Measurements from ENCODE around the gene CELSR3. TPM values are rescaled to one million over a fixed set of nuclear protein-coding genes. Genes with fewer than 3 reads are reported as not detected.
A peak's percentile ranks its signal among the peaks of the same experiment; 100 is the strongest.

CELSR3 gene
- total and polyA plus RNA-seq, 7 donors = under 0.01 to 2.5 (median 0.36) TPM

DNA sequence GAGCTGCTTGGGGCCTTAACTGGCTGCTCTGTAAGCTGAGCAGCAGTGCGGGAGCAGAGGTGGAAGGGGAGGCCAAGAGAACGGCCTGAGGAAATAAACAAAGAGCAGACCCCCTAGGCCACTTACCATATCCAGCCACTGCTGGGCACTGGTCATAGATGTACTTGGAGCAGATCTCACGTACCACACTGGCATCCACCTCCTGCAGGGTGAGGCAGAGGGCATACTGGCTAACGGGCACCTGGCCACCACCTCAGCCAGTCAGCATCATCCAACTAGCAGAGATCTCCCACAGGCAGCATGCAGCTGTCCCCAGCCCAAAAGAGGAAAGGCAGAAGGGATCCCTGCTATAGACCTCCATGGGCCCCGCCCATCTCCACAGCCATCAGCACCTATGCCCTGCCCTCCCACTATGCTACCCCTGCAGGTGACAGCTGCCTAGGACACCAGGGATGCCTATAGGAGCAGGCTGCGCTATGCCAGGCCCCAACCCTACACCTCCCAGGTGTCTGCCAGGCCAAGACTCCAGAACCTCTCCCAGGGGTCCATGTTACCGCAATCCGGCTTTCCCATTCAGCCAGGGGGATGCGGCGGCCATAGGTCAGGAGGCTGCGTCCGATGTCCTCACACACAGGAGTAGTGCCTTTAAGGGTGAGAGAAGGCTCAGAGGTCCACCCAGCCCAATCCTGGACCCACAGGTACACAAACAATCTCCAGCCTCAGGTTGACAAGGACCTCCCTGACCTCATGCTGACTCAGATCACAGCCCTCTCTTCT is 63.0 kb downstream of the CELSR3 start:
- Histone ChIP-seq H3K36me3 (peaks cover 45 to 63% (median 55%) of the 10 kb centered on the region in 4 donors), H3K4me3 (no peak overlapping the region), H3K27ac (peak overlapping the region; percentile 56 to 89 (median 80)), H3K4me1 (peaks cover 0 to 42% (median 33%) of the 10 kb centered on the region in 4 donors), H3K9me3 (no peaks in the 10 kb centered on the region), H3K27me3 (peaks cover 0 to 3% (median 0%) of the 10 kb centered on the region in 3 donors)
- 95 to 96% methylated on average over 12 of the region's 12 CpGs for WGBS, 2 donors
- no peak for TF ChIP-seq POLR2AphosphoS5 (IDR thresholded peaks at IDR 0.05)
- TF ChIP-seq EP300 (IDR thresholded peaks at IDR 0.05) = no peak
- TF ChIP-seq, protein P1, sequence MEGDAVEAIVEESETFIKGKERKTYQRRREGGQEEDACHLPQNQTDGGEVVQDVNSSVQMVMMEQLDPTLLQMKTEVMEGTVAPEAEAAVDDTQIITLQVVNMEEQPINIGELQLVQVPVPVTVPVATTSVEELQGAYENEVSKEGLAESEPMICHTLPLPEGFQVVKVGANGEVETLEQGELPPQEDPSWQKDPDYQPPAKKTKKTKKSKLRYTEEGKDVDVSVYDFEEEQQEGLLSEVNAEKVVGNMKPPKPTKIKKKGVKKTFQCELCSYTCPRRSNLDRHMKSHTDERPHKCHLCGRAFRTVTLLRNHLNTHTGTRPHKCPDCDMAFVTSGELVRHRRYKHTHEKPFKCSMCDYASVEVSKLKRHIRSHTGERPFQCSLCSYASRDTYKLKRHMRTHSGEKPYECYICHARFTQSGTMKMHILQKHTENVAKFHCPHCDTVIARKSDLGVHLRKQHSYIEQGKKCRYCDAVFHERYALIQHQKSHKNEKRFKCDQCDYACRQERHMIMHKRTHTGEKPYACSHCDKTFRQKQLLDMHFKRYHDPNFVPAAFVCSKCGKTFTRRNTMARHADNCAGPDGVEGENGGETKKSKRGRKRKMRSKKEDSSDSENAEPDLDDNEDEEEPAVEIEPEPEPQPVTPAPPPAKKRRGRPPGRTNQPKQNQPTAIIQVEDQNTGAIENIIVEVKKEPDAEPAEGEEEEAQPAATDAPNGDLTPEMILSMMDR (IDR thresholded peaks at IDR 0.05) = no peak
- TF ChIP-seq POLR2A (IDR thresholded peaks at IDR 0.05) = no peak
- DNase-seq = no peak
- intact Hi-C loops (cut with DNase I) = no loop called here

DNA sequence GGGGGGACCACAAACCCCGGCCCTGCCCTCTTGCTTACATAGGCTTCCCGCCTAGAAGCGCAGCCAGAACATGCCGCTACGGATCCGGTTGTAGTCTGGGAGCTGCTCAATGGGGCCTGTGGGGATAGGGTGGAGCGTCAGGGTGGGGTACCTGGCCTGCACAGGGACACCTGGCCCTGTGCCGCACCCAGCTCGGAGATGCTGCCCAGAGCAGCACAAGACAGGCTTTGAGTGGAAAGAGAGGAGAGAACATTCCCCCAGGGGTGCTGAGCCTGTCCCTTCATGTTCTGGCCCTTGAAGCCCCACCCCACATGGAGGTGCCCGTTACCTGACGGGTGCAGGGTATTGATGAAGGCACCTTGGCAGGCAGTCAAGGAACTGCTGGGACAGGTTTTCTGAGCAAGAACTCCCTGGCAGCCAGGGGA is 63.6 kb downstream of the CELSR3 start:
- Histone ChIP-seq H3K9me3 (no peaks in the 10 kb centered on the region), H3K27me3 (peaks cover 0 to 9% (median 5%) of the 10 kb centered on the region in 3 donors), H3K4me1 (peaks cover 0 to 48% (median 39%) of the 10 kb centered on the region in 4 donors), H3K4me3 (no peak overlapping the region), H3K27ac (peak overlapping the region; percentile 56 to 89 (median 80)), H3K36me3 (peaks cover 39 to 56% (median 49%) of the 10 kb centered on the region in 4 donors)
- intact Hi-C loops (cut with DNase I) = no loop called here
- WGBS, 2 donors = 44 to 76% methylated on average over 11 of the region's 11 CpGs
- TF ChIP-seq, protein P1 (IDR thresholded peaks at IDR 0.05) = no peak
- TF ChIP-seq POLR2A (IDR thresholded peaks at IDR 0.05) = no peak
- TF ChIP-seq POLR2AphosphoS5 (IDR thresholded peaks at IDR 0.05) = no peak
- TF ChIP-seq EP300 (IDR thresholded peaks at IDR 0.05) = no peak
- no peak for DNase-seq

DNA sequence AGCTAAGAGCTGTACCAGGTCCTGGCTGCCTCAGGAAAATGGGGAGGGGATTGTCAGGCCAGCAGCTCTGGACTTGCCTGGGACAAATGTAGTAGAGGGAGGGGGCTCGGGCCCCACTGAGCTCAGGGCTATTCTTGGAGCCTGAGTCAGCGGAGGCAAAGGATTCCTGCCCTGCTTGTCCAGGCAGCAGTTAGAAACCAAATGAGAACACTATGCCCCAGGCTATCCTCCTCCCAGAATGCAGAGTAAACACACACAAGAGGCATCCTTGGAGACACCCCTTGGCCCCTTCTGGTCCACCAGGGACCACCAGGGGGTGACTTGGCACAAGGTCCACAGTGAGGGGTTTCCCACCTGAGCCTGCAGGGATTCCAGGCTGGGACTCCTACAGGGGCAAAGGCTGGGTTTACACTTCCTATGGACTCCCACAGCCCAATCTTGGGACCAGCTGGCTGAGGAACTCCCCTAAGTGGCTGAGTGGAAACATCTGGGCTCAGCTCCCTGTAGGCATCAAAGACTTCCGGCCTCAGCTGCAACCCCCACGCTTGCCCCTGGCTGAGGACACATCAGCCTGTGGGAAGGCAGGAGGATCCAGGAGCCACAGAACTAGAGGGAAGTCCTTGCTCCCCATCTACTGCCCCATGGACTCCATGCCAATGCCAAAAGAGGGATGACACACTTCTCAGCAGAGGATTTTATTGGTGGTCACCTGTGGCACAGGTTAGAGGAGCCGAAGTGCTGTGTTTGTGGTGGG is 64.2 kb downstream of the CELSR3 start:
- intact Hi-C loops (cut with DNase I) = no loop called here
- Histone ChIP-seq H3K36me3 (peaks cover 33 to 51% (median 44%) of the 10 kb centered on the region in 4 donors), H3K4me3 (no peak overlapping the region), H3K4me1 (peaks cover 0 to 49% (median 39%) of the 10 kb centered on the region in 4 donors), H3K9me3 (no peaks in the 10 kb centered on the region), H3K27ac (peak overlapping the region; percentile 56 to 89 (median 80)), H3K27me3 (peaks cover 0 to 12% (median 5%) of the 10 kb centered on the region in 3 donors)
- 62 to 70% methylated on average over 5 of the region's 5 CpGs for WGBS, 2 donors
- TF ChIP-seq, protein P1 (IDR thresholded peaks at IDR 0.05) = no peak
- TF ChIP-seq POLR2AphosphoS5 (IDR thresholded peaks at IDR 0.05) (peak in 2 of 4 donors; percentile 44 to 52), EP300 (IDR thresholded peaks at IDR 0.05) (peak in 1 of 4 donors; percentile 12)
- DNase-seq = no peak

DNA sequence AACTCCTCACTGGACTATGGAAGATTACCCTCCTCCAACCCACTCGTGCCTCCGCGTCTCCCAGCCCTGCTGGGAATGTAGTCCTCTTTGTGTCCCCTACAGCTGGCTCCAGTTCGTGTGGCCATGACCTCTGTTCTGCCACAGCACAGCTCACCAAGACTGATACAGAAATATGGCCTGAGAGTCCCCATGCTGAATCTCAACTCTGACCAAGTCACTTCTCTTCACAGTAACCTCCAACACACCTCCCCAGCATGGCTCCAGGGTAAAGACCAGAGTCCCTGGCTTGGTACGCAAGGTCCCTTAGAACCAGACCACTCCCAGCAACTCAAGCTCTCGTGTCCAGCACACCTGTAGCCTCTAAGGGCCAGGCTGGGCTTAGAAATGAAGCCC is 65.3 kb downstream of the CELSR3 start:
- intact Hi-C loops (cut with DNase I) = no loop called here
- Histone ChIP-seq H3K27me3 (peaks cover 0 to 15% (median 5%) of the 10 kb centered on the region in 3 donors), H3K9me3 (no peaks in the 10 kb centered on the region), H3K4me3 (no peak overlapping the region), H3K36me3 (peaks cover 22 to 40% (median 33%) of the 10 kb centered on the region in 4 donors), H3K27ac (peak overlapping the region; percentile 56 to 89 (median 80)), H3K4me1 (peaks cover 0 to 49% (median 39%) of the 10 kb centered on the region in 4 donors)
- WGBS, 2 donors = 74 to 91% methylated on average over 6 of the region's 6 CpGs
- no peak for DNase-seq
- TF ChIP-seq EP300 (IDR thresholded peaks at IDR 0.05) (no peak), POLR2AphosphoS5 (IDR thresholded peaks at IDR 0.05) (peak in 1 of 4 donors; percentile 4)

Data from sigmoid colon (tissue), 7 donors.